ENCODE results near the gene EFNA5.

Gene EFNA5

DNA sequence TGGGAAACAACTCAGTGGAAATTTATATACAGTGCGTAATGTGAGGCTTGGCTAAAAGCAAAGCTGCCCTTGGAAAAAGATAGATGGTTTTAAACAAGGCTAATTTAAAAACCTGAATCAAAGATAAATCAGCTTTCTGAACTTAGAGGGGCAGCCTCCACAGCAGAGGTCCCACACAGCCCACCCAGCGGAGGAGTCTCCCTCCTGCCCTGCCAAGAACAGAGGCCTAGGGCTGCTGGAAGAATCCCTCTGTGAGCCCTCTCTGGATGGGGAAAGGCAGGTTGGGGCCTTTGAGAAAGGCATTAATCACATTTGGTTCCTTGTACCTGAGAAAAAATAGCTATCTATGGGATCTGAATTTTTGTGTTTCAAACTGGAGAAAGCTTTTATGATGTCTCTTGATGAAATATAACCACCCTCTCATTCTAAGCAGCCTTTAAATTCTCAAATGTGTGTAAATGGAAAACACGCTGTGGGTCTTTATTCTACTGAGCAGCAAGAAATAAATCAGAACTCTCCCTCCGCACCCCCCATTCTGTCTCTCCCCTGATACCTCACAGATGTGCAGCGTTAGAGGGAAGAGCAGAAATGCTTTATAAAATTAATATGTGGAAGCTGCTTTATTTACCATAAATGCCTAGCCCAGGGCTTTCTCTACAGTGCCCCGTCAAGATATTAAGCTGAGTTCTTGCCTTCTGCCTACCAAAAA lies 329.2 kb downstream of the EFNA5 start:
- Histone ChIP-seq H3K27ac (ENCODE audit: low read depth, low read length, poor library complexity, severe bottlenecking) (no peak overlapping the region), H3K9me2 (ENCODE audit: low read depth, low read length) (no peaks in the 10 kb centered on the region), H3K4me3 (ENCODE audit: low read depth, low read length, poor library complexity, severe bottlenecking) (no peak overlapping the region), H2AFZ (ENCODE audit: low read length) (no peak overlapping the region), H4K20me1 (ENCODE audit: insufficient read depth, low read length) (no peaks in the 10 kb centered on the region), H3K4me2 (ENCODE audit: low read length) (no peak overlapping the region), H3K9me3 (ENCODE audit: low read length) (peaks cover 11% of the 10 kb centered on the region), H3F3A (ENCODE audit: insufficient read depth, low read length) (no peaks in the 10 kb centered on the region), H3K36me3 (ENCODE audit: insufficient read depth, low read length) (no peaks in the 10 kb centered on the region), H3K79me2 (ENCODE audit: insufficient read depth, low read length) (no peaks in the 10 kb centered on the region), H3K4me1 (ENCODE audit: insufficient read depth, low read length, severe bottlenecking) (no peaks in the 10 kb centered on the region), H3K9ac (ENCODE audit: low read length) (no peak overlapping the region), H3K27me3 (ENCODE audit: insufficient read depth, low read length) (no peaks in the 10 kb centered on the region)
- TF ChIP-seq, protein P1, sequence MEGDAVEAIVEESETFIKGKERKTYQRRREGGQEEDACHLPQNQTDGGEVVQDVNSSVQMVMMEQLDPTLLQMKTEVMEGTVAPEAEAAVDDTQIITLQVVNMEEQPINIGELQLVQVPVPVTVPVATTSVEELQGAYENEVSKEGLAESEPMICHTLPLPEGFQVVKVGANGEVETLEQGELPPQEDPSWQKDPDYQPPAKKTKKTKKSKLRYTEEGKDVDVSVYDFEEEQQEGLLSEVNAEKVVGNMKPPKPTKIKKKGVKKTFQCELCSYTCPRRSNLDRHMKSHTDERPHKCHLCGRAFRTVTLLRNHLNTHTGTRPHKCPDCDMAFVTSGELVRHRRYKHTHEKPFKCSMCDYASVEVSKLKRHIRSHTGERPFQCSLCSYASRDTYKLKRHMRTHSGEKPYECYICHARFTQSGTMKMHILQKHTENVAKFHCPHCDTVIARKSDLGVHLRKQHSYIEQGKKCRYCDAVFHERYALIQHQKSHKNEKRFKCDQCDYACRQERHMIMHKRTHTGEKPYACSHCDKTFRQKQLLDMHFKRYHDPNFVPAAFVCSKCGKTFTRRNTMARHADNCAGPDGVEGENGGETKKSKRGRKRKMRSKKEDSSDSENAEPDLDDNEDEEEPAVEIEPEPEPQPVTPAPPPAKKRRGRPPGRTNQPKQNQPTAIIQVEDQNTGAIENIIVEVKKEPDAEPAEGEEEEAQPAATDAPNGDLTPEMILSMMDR (IDR thresholded peaks at IDR 0.05; ENCODE audit: low read length) = no peak
- TF ChIP-seq EZH2 (IDR thresholded peaks at IDR 0.05; ENCODE audit: borderline replicate concordance, low read length) = no peak

DNA sequence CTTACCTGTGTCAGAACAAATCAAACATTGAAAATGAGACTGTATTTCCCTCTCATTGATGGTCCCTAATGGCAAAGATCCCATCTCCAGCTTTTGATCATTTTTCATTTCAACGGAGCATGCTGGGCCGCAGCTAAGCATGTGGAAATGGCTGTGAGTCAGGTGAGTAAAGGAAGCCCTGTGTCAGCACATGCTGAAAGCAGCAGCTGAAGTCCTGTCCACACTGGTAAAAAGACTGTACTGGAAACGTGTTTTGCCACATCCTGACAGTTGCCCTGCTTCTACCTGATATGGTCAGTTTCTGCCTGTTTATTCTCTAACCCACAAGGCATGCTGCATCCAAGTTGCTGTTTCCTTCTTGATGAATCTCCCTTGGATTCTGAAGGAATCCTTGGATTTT lies 330.1 kb downstream of the EFNA5 start:
- H4K20me1 ChIP-seq (ENCODE audit: insufficient read depth, low read length) = no peaks in the 10 kb centered on the region
- no peaks in the 10 kb centered on the region for H3K36me3 ChIP-seq (ENCODE audit: insufficient read depth, low read length)
- H3F3A ChIP-seq (ENCODE audit: insufficient read depth, low read length) = no peaks in the 10 kb centered on the region
- no peaks in the 10 kb centered on the region for H3K4me1 ChIP-seq (ENCODE audit: insufficient read depth, low read length, severe bottlenecking)
- H3K79me2 ChIP-seq (ENCODE audit: insufficient read depth, low read length) = no peaks in the 10 kb centered on the region
- H3K9ac ChIP-seq (ENCODE audit: low read length) = no peak overlapping the region
- H3K9me2 ChIP-seq (ENCODE audit: low read depth, low read length) = no peaks in the 10 kb centered on the region
- H3K27ac ChIP-seq (ENCODE audit: low read depth, low read length, poor library complexity, severe bottlenecking) = no peak overlapping the region
- peaks cover 7% of the 10 kb centered on the region for H3K9me3 ChIP-seq (ENCODE audit: low read length)
- TF ChIP-seq EZH2 (IDR thresholded peaks at IDR 0.05; ENCODE audit: borderline replicate concordance, low read length) = no peak
- TF ChIP-seq, protein P1 (IDR thresholded peaks at IDR 0.05; ENCODE audit: low read length) = no peak
- no peaks in the 10 kb centered on the region for H3K27me3 ChIP-seq (ENCODE audit: insufficient read depth, low read length)
- no peak overlapping the region for H3K4me3 ChIP-seq (ENCODE audit: low read depth, low read length, poor library complexity, severe bottlenecking)
- H2AFZ ChIP-seq (ENCODE audit: low read length) = no peak overlapping the region
- no peak overlapping the region for H3K4me2 ChIP-seq (ENCODE audit: low read length)

DNA sequence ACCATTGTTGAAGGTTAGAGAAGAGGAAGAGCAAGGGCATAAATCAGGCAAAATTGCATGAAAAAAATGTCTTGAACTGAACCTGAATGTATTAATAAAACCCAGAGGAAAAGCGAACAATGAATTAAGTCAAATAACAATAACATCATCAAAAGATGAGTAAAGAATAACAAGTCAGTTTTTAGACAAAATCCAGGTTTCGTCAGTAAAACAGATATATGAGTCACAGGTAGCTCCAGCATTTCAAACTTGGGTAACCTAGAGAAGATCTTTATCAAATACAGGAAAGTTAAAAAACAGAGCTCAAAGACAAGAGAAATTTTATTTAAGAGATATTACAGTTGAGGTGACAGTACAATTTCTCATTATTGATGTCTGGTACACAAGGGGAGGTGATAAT lies 332.4 kb downstream of the EFNA5 start:
- Histone ChIP-seq H3F3A (ENCODE audit: insufficient read depth, low read length) (no peaks in the 10 kb centered on the region), H3K9me2 (ENCODE audit: low read depth, low read length) (no peaks in the 10 kb centered on the region), H3K9me3 (ENCODE audit: low read length) (no peaks in the 10 kb centered on the region), H3K36me3 (ENCODE audit: insufficient read depth, low read length) (no peaks in the 10 kb centered on the region), H2AFZ (ENCODE audit: low read length) (no peak overlapping the region; the same call in 1 of the 2 replicates), H4K20me1 (ENCODE audit: insufficient read depth, low read length) (no peaks in the 10 kb centered on the region), H3K27me3 (ENCODE audit: insufficient read depth, low read length) (no peaks in the 10 kb centered on the region), H3K9ac (ENCODE audit: low read length) (no peak overlapping the region), H3K4me2 (ENCODE audit: low read length) (no peak overlapping the region), H3K4me1 (ENCODE audit: insufficient read depth, low read length, severe bottlenecking) (no peaks in the 10 kb centered on the region), H3K79me2 (ENCODE audit: insufficient read depth, low read length) (no peaks in the 10 kb centered on the region), H3K4me3 (ENCODE audit: low read depth, low read length, poor library complexity, severe bottlenecking) (no peak overlapping the region), H3K27ac (ENCODE audit: low read depth, low read length, poor library complexity, severe bottlenecking) (no peak overlapping the region)
- no peak for TF ChIP-seq EZH2 (IDR thresholded peaks at IDR 0.05; ENCODE audit: borderline replicate concordance, low read length)
- TF ChIP-seq, protein P1 (IDR thresholded peaks at IDR 0.05; ENCODE audit: low read length) = no peak

Data from OCI-LY1 (cell line).